ENCODE measurements around the gene HABP4.

HABP4 gene

GRCh38 chr9:96509026-96509425, 59.1 kb downstream of the HABP4 start:
- H3K4me1 ChIP-seq (ENCODE audit: control insufficient read depth, insufficient read depth, low read length, unreplicated experiment): peaks cover 13% of the 10 kb centered on the region
- H3K79me2 ChIP-seq (ENCODE audit: control insufficient read depth, insufficient read depth, low read length, unreplicated experiment): no peaks in the 10 kb centered on the region
- no peaks in the 10 kb centered on the region for H3K27me3 ChIP-seq (ENCODE audit: insufficient read depth, low read length)
- no peak overlapping the region for H3K4me3 ChIP-seq (ENCODE audit: low read depth, low read length)
- no peak overlapping the region for H2AFZ ChIP-seq (ENCODE audit: low read length, unreplicated experiment)
- H3K27ac ChIP-seq (ENCODE audit: low read depth, low read length): no peak overlapping the region
- H3K36me3 ChIP-seq (ENCODE audit: insufficient read depth, low read length): no peaks in the 10 kb centered on the region

DNA sequence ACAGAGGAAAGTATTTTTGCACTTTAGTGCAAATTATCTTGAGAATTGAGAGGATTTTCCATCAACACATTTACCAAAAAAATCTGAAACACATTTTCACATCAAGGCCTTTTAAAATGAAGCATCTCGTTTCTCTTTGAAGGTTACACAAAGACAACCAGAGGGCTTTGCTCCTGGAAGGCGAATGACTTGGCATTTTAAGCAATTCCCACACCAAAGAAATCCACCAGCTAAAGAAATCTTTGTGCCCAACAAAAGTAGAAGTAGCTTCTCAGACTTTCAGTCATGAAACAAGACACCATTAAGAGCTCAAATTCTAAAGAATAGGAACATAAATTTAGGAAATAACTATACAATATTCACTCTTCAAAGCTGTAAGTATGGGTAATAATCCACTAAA, 59.9 kb downstream of the HABP4 start:
- no peak overlapping the region for H2AFZ ChIP-seq (ENCODE audit: low read length, unreplicated experiment)
- no peaks in the 10 kb centered on the region for H3K27me3 ChIP-seq (ENCODE audit: insufficient read depth, low read length)
- H3K4me3 ChIP-seq (ENCODE audit: low read depth, low read length): no peak overlapping the region
- H3K36me3 ChIP-seq (ENCODE audit: insufficient read depth, low read length): no peaks in the 10 kb centered on the region
- H3K27ac ChIP-seq (ENCODE audit: low read depth, low read length): peak overlapping the region; percentile 24; the same call in 1 of the 2 replicates
- H3K79me2 ChIP-seq (ENCODE audit: control insufficient read depth, insufficient read depth, low read length, unreplicated experiment): no peaks in the 10 kb centered on the region
- H3K4me1 ChIP-seq (ENCODE audit: control insufficient read depth, insufficient read depth, low read length, unreplicated experiment): peaks cover 22% of the 10 kb centered on the region

DNA sequence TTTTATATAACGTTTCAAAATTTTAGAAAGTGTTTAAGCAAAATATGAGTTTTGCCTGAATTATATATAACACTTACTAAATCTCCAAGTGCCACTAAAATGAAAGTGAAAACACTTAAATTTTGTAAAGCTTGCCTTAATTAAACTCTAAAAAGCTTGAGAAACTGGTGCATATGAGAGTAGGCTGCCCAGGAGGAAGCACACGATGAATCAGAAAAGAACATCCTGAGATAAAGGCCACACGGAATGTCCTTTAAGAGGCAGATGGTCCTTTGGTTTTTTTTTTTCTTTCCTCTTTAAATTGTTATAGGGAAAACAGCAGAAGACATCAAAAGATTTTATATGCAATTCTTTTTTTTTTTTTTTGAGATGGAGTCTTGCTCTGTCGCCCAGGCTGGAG, 60.3 kb downstream of the HABP4 start:
- no peaks in the 10 kb centered on the region for H3K27me3 ChIP-seq (ENCODE audit: insufficient read depth, low read length)
- no peaks in the 10 kb centered on the region for H3K36me3 ChIP-seq (ENCODE audit: insufficient read depth, low read length)
- peaks cover 26% of the 10 kb centered on the region for H3K4me1 ChIP-seq (ENCODE audit: control insufficient read depth, insufficient read depth, low read length, unreplicated experiment)
- no peak overlapping the region for H3K4me3 ChIP-seq (ENCODE audit: low read depth, low read length)
- no peak overlapping the region for H2AFZ ChIP-seq (ENCODE audit: low read length, unreplicated experiment)
- no peaks in the 10 kb centered on the region for H3K79me2 ChIP-seq (ENCODE audit: control insufficient read depth, insufficient read depth, low read length, unreplicated experiment)
- peak overlapping the region; percentile 24; the same call in 1 of the 2 replicates for H3K27ac ChIP-seq (ENCODE audit: low read depth, low read length)

DNA sequence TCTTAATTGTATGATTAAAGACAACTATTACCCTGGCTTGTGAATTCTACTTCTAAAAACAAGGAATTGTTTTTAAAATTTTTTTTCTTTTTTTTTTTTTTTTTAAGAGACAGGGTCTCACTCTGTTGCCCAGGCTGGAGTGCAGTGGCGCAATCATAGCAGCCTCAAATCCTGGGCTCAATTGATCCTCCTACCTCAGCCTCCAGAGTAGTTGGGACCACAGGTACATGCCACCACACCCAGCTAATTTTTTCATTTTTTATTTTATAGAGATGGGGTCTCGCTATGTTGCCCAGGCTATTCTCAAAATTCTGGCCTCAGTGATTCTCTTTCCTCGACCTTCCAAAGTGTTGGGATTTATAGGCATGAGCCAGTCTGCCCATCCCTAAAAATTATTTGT, 62.3 kb downstream of the HABP4 start:
- H3K4me3 ChIP-seq (ENCODE audit: low read depth, low read length): no peak overlapping the region
- no peaks in the 10 kb centered on the region for H3K27me3 ChIP-seq (ENCODE audit: insufficient read depth, low read length)
- H2AFZ ChIP-seq (ENCODE audit: low read length, unreplicated experiment): no peak overlapping the region
- no peaks in the 10 kb centered on the region for H3K36me3 ChIP-seq (ENCODE audit: insufficient read depth, low read length)
- peaks cover 35% of the 10 kb centered on the region for H3K4me1 ChIP-seq (ENCODE audit: control insufficient read depth, insufficient read depth, low read length, unreplicated experiment)
- no peak overlapping the region for H3K27ac ChIP-seq (ENCODE audit: low read depth, low read length)
- no peaks in the 10 kb centered on the region for H3K79me2 ChIP-seq (ENCODE audit: control insufficient read depth, insufficient read depth, low read length, unreplicated experiment)

DNA sequence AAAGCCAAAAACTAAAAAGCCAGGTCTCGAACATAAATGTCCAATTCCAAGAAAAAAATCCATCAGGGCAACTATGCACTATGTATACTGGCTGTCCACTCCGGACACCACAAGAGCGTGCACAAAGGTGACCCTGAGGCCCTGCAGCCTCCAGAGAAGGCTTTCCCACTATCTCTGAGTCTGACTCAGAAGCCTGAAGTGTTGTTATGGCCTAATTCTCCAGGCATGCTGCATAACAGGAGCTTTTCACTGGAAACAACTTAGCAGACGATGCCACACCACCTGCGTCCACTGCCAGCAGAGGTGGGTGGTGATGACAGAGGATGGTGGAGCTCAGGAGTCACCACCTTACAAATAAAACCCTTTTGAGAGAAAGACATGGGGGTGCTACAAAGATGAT, 63.7 kb downstream of the HABP4 start:
- no peaks in the 10 kb centered on the region for H3K27me3 ChIP-seq (ENCODE audit: insufficient read depth, low read length)

DNA sequence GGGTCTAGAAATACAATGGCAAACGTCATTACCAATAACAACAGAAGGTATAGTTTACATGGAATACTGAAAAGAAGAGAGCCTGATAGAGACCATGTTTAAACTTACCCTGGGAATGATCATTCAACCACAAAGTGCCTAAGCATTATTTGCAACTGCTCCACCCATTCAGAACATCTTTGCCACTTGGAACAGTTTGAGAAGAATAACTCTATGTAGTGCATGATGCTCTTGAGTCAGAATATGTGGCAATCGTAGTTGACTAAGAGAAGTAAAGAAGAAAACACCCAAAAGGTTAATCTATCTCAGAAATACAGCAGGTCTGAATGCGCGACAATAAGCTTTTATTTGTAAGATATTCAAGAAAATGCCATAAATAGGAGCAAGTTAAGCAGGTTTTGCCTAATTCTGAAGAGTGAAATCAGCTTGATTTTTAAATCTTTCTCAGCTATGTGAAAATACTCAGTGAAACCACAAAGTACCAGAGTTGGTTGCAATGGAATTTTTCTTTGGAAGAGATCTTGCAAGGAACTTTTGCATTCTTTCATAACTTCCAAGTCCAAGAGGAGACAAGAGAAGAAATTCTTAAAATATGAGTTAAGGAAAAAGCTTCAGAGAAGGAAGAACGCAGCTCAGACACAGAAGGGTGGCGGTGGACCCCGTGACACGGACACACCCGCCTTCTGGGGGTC, 64.3 kb downstream of the HABP4 start:
- H3K27me3 ChIP-seq (ENCODE audit: insufficient read depth, low read length): no peaks in the 10 kb centered on the region
- H2AFZ ChIP-seq (ENCODE audit: low read length, unreplicated experiment): no peak overlapping the region
- no peaks in the 10 kb centered on the region for H3K36me3 ChIP-seq (ENCODE audit: insufficient read depth, low read length)
- H3K4me3 ChIP-seq (ENCODE audit: low read depth, low read length): peak overlapping the region; percentile 61
- H3K27ac ChIP-seq (ENCODE audit: low read depth, low read length): peak overlapping the region; percentile 64
- no peaks in the 10 kb centered on the region for H3K79me2 ChIP-seq (ENCODE audit: control insufficient read depth, insufficient read depth, low read length, unreplicated experiment)
- H3K4me1 ChIP-seq (ENCODE audit: control insufficient read depth, insufficient read depth, low read length, unreplicated experiment): peaks cover 38% of the 10 kb centered on the region

More for the DNA sequence above, 63.7 kb downstream of the HABP4 start:
- H3K79me2 ChIP-seq (ENCODE audit: control insufficient read depth, insufficient read depth, low read length, unreplicated experiment): no peaks in the 10 kb centered on the region
- peaks cover 35% of the 10 kb centered on the region for H3K4me1 ChIP-seq (ENCODE audit: control insufficient read depth, insufficient read depth, low read length, unreplicated experiment)
- no peaks in the 10 kb centered on the region for H3K36me3 ChIP-seq (ENCODE audit: insufficient read depth, low read length)
- H3K27ac ChIP-seq (ENCODE audit: low read depth, low read length): peak overlapping the region; percentile 64
- no peak overlapping the region for H2AFZ ChIP-seq (ENCODE audit: low read length, unreplicated experiment)
- H3K4me3 ChIP-seq (ENCODE audit: low read depth, low read length): no peak overlapping the region

GRCh38 chr9:96514800-96515158, 64.8 kb downstream of the HABP4 start:
- H3K4me3 ChIP-seq (ENCODE audit: low read depth, low read length): peak overlapping the region; percentile 61
- no peaks in the 10 kb centered on the region for H3K36me3 ChIP-seq (ENCODE audit: insufficient read depth, low read length)
- peaks cover 40% of the 10 kb centered on the region for H3K4me1 ChIP-seq (ENCODE audit: control insufficient read depth, insufficient read depth, low read length, unreplicated experiment)
- peak overlapping the region; percentile 64 for H3K27ac ChIP-seq (ENCODE audit: low read depth, low read length)
- H2AFZ ChIP-seq (ENCODE audit: low read length, unreplicated experiment): peak overlapping the region; percentile 10
- no peaks in the 10 kb centered on the region for H3K27me3 ChIP-seq (ENCODE audit: insufficient read depth, low read length)
- no peaks in the 10 kb centered on the region for H3K79me2 ChIP-seq (ENCODE audit: control insufficient read depth, insufficient read depth, low read length, unreplicated experiment)

GRCh38 chr9:96515621-96516470, 65.9 kb downstream of the HABP4 start:
- Histone ChIP-seq H3K27ac (ENCODE audit: low read depth, low read length) (peak overlapping the region; percentile 64), H3K4me1 (ENCODE audit: control insufficient read depth, insufficient read depth, low read length, unreplicated experiment) (peaks cover 44% of the 10 kb centered on the region), H3K36me3 (ENCODE audit: insufficient read depth, low read length) (no peaks in the 10 kb centered on the region), H3K79me2 (ENCODE audit: control insufficient read depth, insufficient read depth, low read length, unreplicated experiment) (no peaks in the 10 kb centered on the region), H3K4me3 (ENCODE audit: low read depth, low read length) (peak overlapping the region; percentile 61), H2AFZ (ENCODE audit: low read length, unreplicated experiment) (peak overlapping the region; percentile 10), H3K27me3 (ENCODE audit: insufficient read depth, low read length) (no peaks in the 10 kb centered on the region)

DNA sequence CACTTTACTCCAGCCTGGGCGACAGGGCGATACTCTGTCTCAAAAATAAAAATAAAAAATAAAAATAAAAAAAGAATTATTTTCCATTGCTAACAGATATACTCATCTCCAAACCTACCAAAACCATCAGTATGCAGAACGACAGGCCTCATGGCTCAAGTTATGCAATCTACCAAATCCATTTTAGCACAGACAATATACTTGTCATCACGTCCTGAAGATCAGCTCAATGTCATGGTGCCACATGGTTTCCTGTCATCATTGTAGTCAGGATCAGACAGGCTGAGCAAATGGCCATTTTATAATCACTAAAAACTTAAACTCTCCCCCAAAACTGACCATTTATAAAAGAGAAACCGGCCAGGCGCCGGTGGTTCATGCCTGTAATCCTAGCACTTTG, 69.1 kb downstream of the HABP4 start:
- Histone ChIP-seq H2AFZ (ENCODE audit: low read length, unreplicated experiment) (no peak overlapping the region), H3K4me1 (ENCODE audit: control insufficient read depth, insufficient read depth, low read length, unreplicated experiment) (peaks cover 36% of the 10 kb centered on the region), H3K27ac (ENCODE audit: low read depth, low read length) (peak overlapping the region; percentile 65; the same call in 1 of the 2 replicates), H3K27me3 (ENCODE audit: insufficient read depth, low read length) (no peaks in the 10 kb centered on the region), H3K4me3 (ENCODE audit: low read depth, low read length) (no peak overlapping the region), H3K79me2 (ENCODE audit: control insufficient read depth, insufficient read depth, low read length, unreplicated experiment) (no peaks in the 10 kb centered on the region), H3K36me3 (ENCODE audit: insufficient read depth, low read length) (no peaks in the 10 kb centered on the region)

DNA sequence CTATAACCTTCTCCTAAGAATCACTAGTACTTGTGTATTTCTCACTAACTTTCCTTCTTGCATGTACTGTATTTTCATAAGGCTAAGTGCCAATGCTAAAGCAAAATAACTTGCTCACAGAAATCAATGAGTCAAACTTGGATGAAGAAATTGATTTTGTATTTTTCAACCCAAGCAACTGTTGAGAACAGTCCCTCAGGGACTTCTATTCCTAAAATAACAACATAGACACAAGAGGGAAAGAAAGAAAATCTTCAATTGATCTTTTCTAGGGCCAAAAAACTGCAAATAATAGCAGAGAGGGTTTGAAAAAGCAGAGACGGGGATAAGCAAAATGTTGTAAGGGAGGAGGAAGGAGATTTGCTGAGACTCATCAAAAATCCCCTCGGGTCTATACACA, 69.8 kb downstream of the HABP4 start:
- no peak overlapping the region for H2AFZ ChIP-seq (ENCODE audit: low read length, unreplicated experiment)
- 0 out of 2 replicates have a peak overlapping the region, but pooled peaks have one; percentile 34 for H3K4me3 ChIP-seq (ENCODE audit: low read depth, low read length)
- peaks cover 29% of the 10 kb centered on the region for H3K4me1 ChIP-seq (ENCODE audit: control insufficient read depth, insufficient read depth, low read length, unreplicated experiment)
- no peaks in the 10 kb centered on the region for H3K79me2 ChIP-seq (ENCODE audit: control insufficient read depth, insufficient read depth, low read length, unreplicated experiment)
- no peaks in the 10 kb centered on the region for H3K36me3 ChIP-seq (ENCODE audit: insufficient read depth, low read length)
- H3K27ac ChIP-seq (ENCODE audit: low read depth, low read length): peak overlapping the region; percentile 65
- no peaks in the 10 kb centered on the region for H3K27me3 ChIP-seq (ENCODE audit: insufficient read depth, low read length)

DNA sequence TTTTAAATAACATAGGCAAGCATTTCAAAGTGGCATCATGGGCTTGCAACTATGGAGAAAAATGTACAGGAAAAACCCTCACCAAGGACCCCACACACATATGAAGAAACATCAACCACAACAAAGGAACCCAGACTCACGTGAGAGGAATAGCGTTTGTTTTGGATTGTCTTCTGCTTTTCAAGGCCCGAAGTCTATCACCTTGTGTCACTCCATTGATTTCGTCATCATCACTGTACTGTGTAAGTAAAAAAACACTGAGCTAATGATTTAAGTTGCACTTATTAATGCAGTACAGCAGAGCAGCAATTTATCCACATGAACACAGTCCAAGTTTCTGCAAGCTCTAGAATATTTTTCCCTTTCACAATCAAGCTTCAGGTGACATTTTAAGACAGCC, 72.4 kb downstream of the HABP4 start:
- Histone ChIP-seq H2AFZ (ENCODE audit: low read length, unreplicated experiment) (no peak overlapping the region), H3K27ac (ENCODE audit: low read depth, low read length) (no peak overlapping the region), H3K79me2 (ENCODE audit: control insufficient read depth, insufficient read depth, low read length, unreplicated experiment) (no peaks in the 10 kb centered on the region), H3K27me3 (ENCODE audit: insufficient read depth, low read length) (no peaks in the 10 kb centered on the region), H3K4me3 (ENCODE audit: low read depth, low read length) (no peak overlapping the region), H3K4me1 (ENCODE audit: control insufficient read depth, insufficient read depth, low read length, unreplicated experiment) (peaks cover 15% of the 10 kb centered on the region), H3K36me3 (ENCODE audit: insufficient read depth, low read length) (no peaks in the 10 kb centered on the region)
